Osteoblast (primary cell): ENCODE measurements around the gene SERPINA6. TPM values are rescaled to one million over a fixed set of nuclear protein-coding genes. Genes with fewer than 3 reads are reported as not detected.

Source experiments
- DNase-seq: peaks from one replicate; pipeline ENCODE4 v3.0.0; 2011; ENCODE audit warnings: low spot score, mixed read lengths; ENCODE audit not compliant: insufficient read length; ENCODE audit errors: missing footprints
- H2AFZ ChIP-seq: 2 replicates; pipeline ENCODE4 v1.6.0; 2011; ENCODE audit warnings: mild to moderate bottlenecking, low read length
- H3K27ac ChIP-seq: 2 replicates; pipeline ENCODE4 v1.5.1; 2011; ENCODE audit warnings: mild to moderate bottlenecking, low read depth, low read length, moderate library complexity
- H3K27me3 ChIP-seq: 2 replicates; pipeline ENCODE4 v1.6.0; 2012; ENCODE audit warnings: mild to moderate bottlenecking, control low read depth, inconsistent platforms, low read length, moderate library complexity; ENCODE audit not compliant: insufficient read depth
- H3K36me3 ChIP-seq: 2 replicates; pipeline ENCODE4 v1.5.1; 2011; ENCODE audit warnings: mild to moderate bottlenecking, low read length, control low read depth, moderate library complexity; ENCODE audit not compliant: insufficient read depth
- H3K4me1 ChIP-seq: 2 replicates; pipeline ENCODE4 v1.5.1; 2011; ENCODE audit warnings: mild to moderate bottlenecking, low read length, control low read depth, moderate library complexity; ENCODE audit not compliant: insufficient read depth
- H3K4me2 ChIP-seq: 2 replicates; pipeline ENCODE4 v1.6.0; 2011; ENCODE audit warnings: mild to moderate bottlenecking, low read length; ENCODE audit not compliant: insufficient read depth
- H3K4me3 ChIP-seq: fragments of 200-600 bp; sonication (generic); 3 replicates; pipeline ENCODE4 v1.5.1; 2012; ENCODE audit warnings: mild to moderate bottlenecking, low read length, inconsistent platforms; ENCODE audit not compliant: insufficient read depth
- H3K79me2 ChIP-seq: 2 replicates; pipeline ENCODE4 v1.6.0; 2012; ENCODE audit warnings: mild to moderate bottlenecking, low read length, control low read depth, inconsistent platforms; ENCODE audit not compliant: insufficient read depth
- H3K9me3 ChIP-seq: 2 replicates; pipeline ENCODE4 v1.5.1; 2011; ENCODE audit warnings: low read depth, low read length, control low read depth
- H4K20me1 ChIP-seq: 2 replicates; pipeline ENCODE4 v1.6.0; 2012; ENCODE audit warnings: mild to moderate bottlenecking, low read length, control low read depth; ENCODE audit not compliant: insufficient read depth
- CTCF ChIP-seq: IDR thresholded peaks from 2 replicates; pipeline ENCODE4 v1.5.1; 2011; ENCODE audit warnings: mild to moderate bottlenecking, low read depth, low read length, moderate library complexity; ENCODE audit errors: extremely low read depth
- total RNA-seq: library from RNA; depleted of rRNA; stranded (reverse); fragments of >200 nt; gene quantifications from 2 replicates; pipeline ENCODE4 v1.2.3, GENCODE V29; 2012

SERPINA6 gene
- total RNA-seq, 1 donor, result not detected

- DNase-seq, result no peak
- Histone ChIP-seq H2AFZ (no peak overlapping the region), H3K79me2 (no peaks in the 10 kb centered on the region), H3K36me3 (no peaks in the 10 kb centered on the region), H3K27me3 (no peaks in the 10 kb centered on the region), H4K20me1 (no peaks in the 10 kb centered on the region), H3K4me2 (no peak overlapping the region), H3K4me1 (no peaks in the 10 kb centered on the region), H3K27ac (no peak overlapping the region), H3K4me3 (no peak overlapping the region), H3K9me3 (no peaks in the 10 kb centered on the region)
- no peak for TF ChIP-seq CTCF
Observed at GRCh38 chr14:94332063-94332583, 9.0 kb upstream of the SERPINA6 start.

- Histone ChIP-seq H4K20me1 (no peaks in the 10 kb centered on the region), H3K4me2 (no peak overlapping the region), H3K36me3 (no peaks in the 10 kb centered on the region), H3K4me1 (no peaks in the 10 kb centered on the region), H3K4me3 (no peak overlapping the region), H3K27me3 (no peaks in the 10 kb centered on the region), H3K9me3 (no peaks in the 10 kb centered on the region), H2AFZ (no peak overlapping the region), H3K27ac (no peak overlapping the region), H3K79me2 (no peaks in the 10 kb centered on the region)
- DNase-seq, result no peak
- no peak for TF ChIP-seq CTCF
Observed at GRCh38 chr14:94331462-94331861, 8.3 kb upstream of the SERPINA6 start.

- no peaks in the 10 kb centered on the region for H4K20me1 ChIP-seq
- H3K27me3 ChIP-seq, result no peaks in the 10 kb centered on the region
- no peak overlapping the region for H3K4me3 ChIP-seq
- no peaks in the 10 kb centered on the region for H3K9me3 ChIP-seq
- H2AFZ ChIP-seq, result no peak overlapping the region
- H3K36me3 ChIP-seq, result no peaks in the 10 kb centered on the region
- no peak overlapping the region for H3K4me2 ChIP-seq
- no peak overlapping the region for H3K27ac ChIP-seq
- H3K4me1 ChIP-seq, result no peaks in the 10 kb centered on the region
- no peak for TF ChIP-seq CTCF
- no peaks in the 10 kb centered on the region for H3K79me2 ChIP-seq
- no peak for DNase-seq
Observed at GRCh38 chr14:94330857-94331256, 7.7 kb upstream of the SERPINA6 start.

- Histone ChIP-seq H3K4me1 (no peaks in the 10 kb centered on the region), H3K36me3 (no peaks in the 10 kb centered on the region), H3K4me3 (no peak overlapping the region), H3K79me2 (no peaks in the 10 kb centered on the region), H3K9me3 (no peaks in the 10 kb centered on the region), H4K20me1 (no peaks in the 10 kb centered on the region), H3K4me2 (no peak overlapping the region), H2AFZ (no peak overlapping the region), H3K27me3 (no peaks in the 10 kb centered on the region), H3K27ac (no peak overlapping the region)
- no peak for DNase-seq
- TF ChIP-seq CTCF, result no peak
Observed at GRCh38 chr14:94330432-94330831, 7.3 kb upstream of the SERPINA6 start.
